OCI-LY1 (cell line): ENCODE measurements around the gene SYCP2L.
A peak's percentile ranks its signal among the peaks of the same experiment; 100 is the strongest.

Experiments used
- H2AFZ ChIP-seq: fragments of 200-600 bp; sonication (generic), shearing (Covaris generic); 2 replicates; pipeline ENCODE4 v1.6.0; 2014; ENCODE audit warnings: antibody characterized with exemption, mild to moderate bottlenecking, low read length
- H3F3A ChIP-seq: fragments of 200-600 bp; sonication (generic), shearing (Covaris generic); 2 replicates; pipeline ENCODE4 v1.6.0; 2014; ENCODE audit warnings: mild to moderate bottlenecking, antibody characterized with exemption, low read length, moderate library complexity; ENCODE audit not compliant: insufficient read depth
- H3K27ac ChIP-seq: fragments of 200-600 bp; sonication (generic); 2 replicates; pipeline ENCODE4 v1.5.1; 2014; ENCODE audit warnings: low read length, mixed run types, mild to moderate bottlenecking, low read depth; ENCODE audit not compliant: poor library complexity, severe bottlenecking
- H3K27me3 ChIP-seq: fragments of 200-600 bp; sonication (generic); 2 replicates; pipeline ENCODE4 v1.6.0; 2014; ENCODE audit warnings: antibody characterized with exemption, mild to moderate bottlenecking, low read length, moderate library complexity; ENCODE audit not compliant: insufficient read depth
- H3K36me3 ChIP-seq: fragments of 200-600 bp; sonication (generic); 2 replicates; pipeline ENCODE4 v1.6.1; 2014; ENCODE audit warnings: mild to moderate bottlenecking, antibody characterized with exemption, low read length, moderate library complexity, mixed read lengths; ENCODE audit not compliant: insufficient read depth
- H3K4me1 ChIP-seq: fragments of 200-600 bp; sonication (generic); 2 replicates; pipeline ENCODE4 v1.5.1; 2014; ENCODE audit warnings: mild to moderate bottlenecking, low read length, moderate library complexity; ENCODE audit not compliant: insufficient read depth, severe bottlenecking
- H3K4me2 ChIP-seq: fragments of 200-600 bp; sonication (generic), shearing (Covaris generic); 2 replicates; pipeline ENCODE4 v1.6.1; 2014; ENCODE audit warnings: low read length
- H3K4me3 ChIP-seq: fragments of 200-600 bp; sonication (generic); 2 replicates; pipeline ENCODE4 v1.5.1; 2014; ENCODE audit warnings: low read length, low read depth, mild to moderate bottlenecking, mixed read lengths; ENCODE audit not compliant: poor library complexity, severe bottlenecking
- H3K79me2 ChIP-seq: fragments of 200-600 bp; shearing (Covaris generic); 2 replicates; pipeline ENCODE4 v1.6.1; 2016; ENCODE audit warnings: mixed run types, low read length, mixed read lengths; ENCODE audit not compliant: insufficient read depth
- H3K9ac ChIP-seq: fragments of 200-600 bp; sonication (generic), shearing (Covaris generic); 2 replicates; pipeline ENCODE4 v1.6.1; 2014; ENCODE audit warnings: mild to moderate bottlenecking, low read length, mixed read lengths
- H3K9me2 ChIP-seq: fragments of 200-600 bp; sonication (generic), shearing (Covaris generic); 2 replicates; pipeline ENCODE4 v1.6.1; 2014; ENCODE audit warnings: low read depth, mild to moderate bottlenecking, low read length, mixed read lengths
- H3K9me3 ChIP-seq: fragments of 200-600 bp; shearing (Covaris generic); 2 replicates; pipeline ENCODE4 v1.6.1; 2014; ENCODE audit warnings: low read length, mixed read lengths
- H4K20me1 ChIP-seq: fragments of 200-600 bp; sonication (generic), shearing (Covaris generic); 2 replicates; pipeline ENCODE4 v1.6.0; 2016; ENCODE audit warnings: mild to moderate bottlenecking, low read length; ENCODE audit not compliant: insufficient read depth
- CTCF ChIP-seq: fragments of 200-600 bp; sonication (generic), shearing (Covaris generic); IDR thresholded peaks from 2 replicates; pipeline ENCODE4 v1.5.1; 2017; ENCODE audit warnings: mild to moderate bottlenecking, antibody characterized with exemption, low read length, moderate library complexity, mixed read lengths
- EZH2 ChIP-seq: fragments of 200-600 bp; sonication (generic), shearing (Covaris generic); IDR thresholded peaks from 2 replicates; pipeline ENCODE4 v1.8.0; 2017; ENCODE audit warnings: borderline replicate concordance, mixed run types, mild to moderate bottlenecking, antibody characterized with exemption, low read length, moderate library complexity, mixed read lengths

The SYCP2L gene

GRCh38 chr6:10896691-10897090 lies 9.8 kb downstream of the SYCP2L start:
- no peak overlapping the region for H3K9ac ChIP-seq
- no peak overlapping the region for H3K27ac ChIP-seq
- H2AFZ ChIP-seq = no peak overlapping the region
- H4K20me1 ChIP-seq = no peaks in the 10 kb centered on the region
- H3K4me3 ChIP-seq = no peak overlapping the region
- H3K4me2 ChIP-seq = no peak overlapping the region
- no peaks in the 10 kb centered on the region for H3K9me3 ChIP-seq
- H3F3A ChIP-seq = no peaks in the 10 kb centered on the region
- no peaks in the 10 kb centered on the region for H3K9me2 ChIP-seq
- H3K4me1 ChIP-seq = peaks cover 4% of the 10 kb centered on the region
- TF ChIP-seq CTCF (no peak), EZH2 (no peak)
- H3K27me3 ChIP-seq = no peaks in the 10 kb centered on the region
- H3K79me2 ChIP-seq = no peaks in the 10 kb centered on the region
- no peaks in the 10 kb centered on the region for H3K36me3 ChIP-seq

GRCh38 chr6:10901770-10902169 lies 14.9 kb downstream of the SYCP2L start:
- H3K9ac ChIP-seq = no peak overlapping the region
- peak overlapping the region; percentile 80 for H2AFZ ChIP-seq
- no peaks in the 10 kb centered on the region for H4K20me1 ChIP-seq
- H3K27me3 ChIP-seq = no peaks in the 10 kb centered on the region
- H3K27ac ChIP-seq = peak overlapping the region; percentile 65
- H3K4me1 ChIP-seq = peaks cover 14% of the 10 kb centered on the region
- peak overlapping the region; percentile 41 for H3K4me2 ChIP-seq
- H3K9me2 ChIP-seq = no peaks in the 10 kb centered on the region
- H3K4me3 ChIP-seq = peak overlapping the region; percentile 39
- H3K79me2 ChIP-seq = no peaks in the 10 kb centered on the region
- no peaks in the 10 kb centered on the region for H3K9me3 ChIP-seq
- H3K36me3 ChIP-seq = no peaks in the 10 kb centered on the region
- H3F3A ChIP-seq = no peaks in the 10 kb centered on the region
- TF ChIP-seq CTCF (no peak), EZH2 (no peak)

DNA sequence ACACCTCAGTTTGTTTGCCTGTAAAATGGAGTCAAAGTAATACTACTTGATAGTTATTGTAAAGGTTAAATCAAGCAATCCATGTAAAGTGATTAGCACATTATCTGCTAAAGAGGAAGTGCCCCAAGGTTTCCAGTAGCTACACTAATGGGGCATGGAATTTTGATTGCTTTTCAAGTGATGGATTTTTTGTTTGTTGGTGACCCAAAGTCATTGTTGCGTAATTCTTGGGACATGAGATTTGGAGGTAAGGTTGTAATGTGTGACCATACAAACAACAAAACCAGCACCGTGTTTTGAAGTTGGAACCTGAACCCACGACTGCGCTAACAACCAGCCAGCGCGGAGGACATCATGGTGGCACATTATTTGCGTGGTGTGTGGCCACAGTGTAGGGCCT lies 17.2 kb downstream of the SYCP2L start:
- Histone ChIP-seq H3K36me3 (no peaks in the 10 kb centered on the region), H4K20me1 (no peaks in the 10 kb centered on the region), H3K27ac (no peak overlapping the region), H3K9me3 (no peaks in the 10 kb centered on the region), H3K4me2 (no peak overlapping the region), H3K9me2 (no peaks in the 10 kb centered on the region), H3K79me2 (no peaks in the 10 kb centered on the region), H2AFZ (no peak overlapping the region), H3F3A (no peaks in the 10 kb centered on the region), H3K9ac (no peak overlapping the region), H3K4me1 (peaks cover 14% of the 10 kb centered on the region), H3K27me3 (no peaks in the 10 kb centered on the region), H3K4me3 (no peak overlapping the region)
- no peak for TF ChIP-seq EZH2
- no peak for TF ChIP-seq CTCF
